HG03565 (cell line): ENCODE measurements around the gene CCDC144A.
"Not testable (repeated sequence)": the region's sequence is repeated elsewhere in the genome, so short reads cannot be mapped to it uniquely, and the experiment has no call there.

Experiments used
- ATAC-seq: cut with Tn5 transposase; IDR thresholded peaks from one replicate; pipeline ENCODE4 v1.9.1; 2021; ENCODE audit warnings: mild to moderate bottlenecking, moderate library complexity; ENCODE audit not compliant: unreplicated experiment

The CCDC144A gene

GRCh38 chr17:16818821-16819683 lies 129.0 kb downstream of the CCDC144A start:
- no peak for ATAC-seq

GRCh38 chr17:16820161-16820877 lies 130.3 kb downstream of the CCDC144A start:
- ATAC-seq, result no peak

GRCh38 chr17:16820979-16821543 lies 131.0 kb downstream of the CCDC144A start:
- no peak for ATAC-seq

GRCh38 chr17:16822133-16822532 lies 132.1 kb downstream of the CCDC144A start:
- ATAC-seq, result not testable (repeated sequence)

- not testable (repeated sequence) for ATAC-seq
Measured at GRCh38 chr17:16823768-16824406, 133.8 kb downstream of the CCDC144A start.
